22Rv1 (cell line): ENCODE data around the gene HMX2.
A peak's percentile ranks its signal among the peaks of the same experiment; 100 is the strongest.

Experiments used
- H3K27ac ChIP-seq: fragments of 450-650 bp; 2 replicates; pipeline ENCODE4 v1.5.1; 2017
- ZFX ChIP-seq: fragments of 450-650 bp; IDR thresholded peaks from 2 replicates; pipeline ENCODE4 v1.6.1; 2017; ENCODE audit warnings: antibody characterized with exemption, borderline replicate concordance
- TF ChIP-seq, protein P1 (sequence below): fragments of 450-650 bp; IDR thresholded peaks from 2 replicates; pipeline ENCODE4 v1.5.1; 2017; ENCODE audit warnings: mild to moderate bottlenecking

Gene HMX2

DNA sequence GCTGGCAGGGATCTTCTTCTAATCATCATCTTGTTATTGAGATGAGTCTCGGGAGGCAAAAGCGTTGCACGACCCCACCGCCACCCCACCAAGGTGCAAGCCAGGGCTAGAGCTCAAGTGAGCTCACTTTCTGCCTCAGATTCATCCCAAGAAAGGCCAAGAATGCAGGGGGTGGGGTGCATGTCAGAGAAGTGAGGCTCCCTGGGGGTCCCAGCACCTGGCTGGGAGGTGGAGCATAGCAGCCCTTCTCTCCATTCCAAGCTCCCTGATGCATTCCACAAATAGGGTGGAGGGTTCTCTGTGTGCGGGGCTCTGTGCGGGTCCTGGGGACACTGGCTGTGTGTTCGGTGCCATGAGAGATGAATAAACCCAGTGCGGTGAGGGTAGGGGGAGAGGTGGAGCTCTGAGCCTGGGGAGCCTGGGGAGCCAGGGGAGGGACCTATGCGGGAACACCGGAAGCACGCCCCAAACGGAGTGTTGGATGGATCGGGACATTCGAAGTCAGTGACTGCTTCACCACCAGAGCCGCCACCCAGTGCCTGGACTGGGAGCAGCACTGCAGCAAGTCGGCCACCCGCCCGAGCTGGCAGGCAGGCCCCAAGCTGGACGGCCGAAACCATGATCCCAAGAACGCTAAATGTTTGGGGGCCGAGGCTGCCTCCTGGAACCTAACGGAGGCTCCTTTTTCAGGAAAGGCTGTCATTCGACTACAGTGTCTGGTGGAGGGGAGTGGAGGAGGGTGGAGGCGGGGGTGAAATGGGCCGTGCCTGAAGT is 30.1 kb upstream of the HMX2 start:
- TF ChIP-seq, protein P1, sequence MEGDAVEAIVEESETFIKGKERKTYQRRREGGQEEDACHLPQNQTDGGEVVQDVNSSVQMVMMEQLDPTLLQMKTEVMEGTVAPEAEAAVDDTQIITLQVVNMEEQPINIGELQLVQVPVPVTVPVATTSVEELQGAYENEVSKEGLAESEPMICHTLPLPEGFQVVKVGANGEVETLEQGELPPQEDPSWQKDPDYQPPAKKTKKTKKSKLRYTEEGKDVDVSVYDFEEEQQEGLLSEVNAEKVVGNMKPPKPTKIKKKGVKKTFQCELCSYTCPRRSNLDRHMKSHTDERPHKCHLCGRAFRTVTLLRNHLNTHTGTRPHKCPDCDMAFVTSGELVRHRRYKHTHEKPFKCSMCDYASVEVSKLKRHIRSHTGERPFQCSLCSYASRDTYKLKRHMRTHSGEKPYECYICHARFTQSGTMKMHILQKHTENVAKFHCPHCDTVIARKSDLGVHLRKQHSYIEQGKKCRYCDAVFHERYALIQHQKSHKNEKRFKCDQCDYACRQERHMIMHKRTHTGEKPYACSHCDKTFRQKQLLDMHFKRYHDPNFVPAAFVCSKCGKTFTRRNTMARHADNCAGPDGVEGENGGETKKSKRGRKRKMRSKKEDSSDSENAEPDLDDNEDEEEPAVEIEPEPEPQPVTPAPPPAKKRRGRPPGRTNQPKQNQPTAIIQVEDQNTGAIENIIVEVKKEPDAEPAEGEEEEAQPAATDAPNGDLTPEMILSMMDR, result no peak
- TF ChIP-seq ZFX, result no peak
- H3K27ac ChIP-seq, result no peak overlapping the region

DNA sequence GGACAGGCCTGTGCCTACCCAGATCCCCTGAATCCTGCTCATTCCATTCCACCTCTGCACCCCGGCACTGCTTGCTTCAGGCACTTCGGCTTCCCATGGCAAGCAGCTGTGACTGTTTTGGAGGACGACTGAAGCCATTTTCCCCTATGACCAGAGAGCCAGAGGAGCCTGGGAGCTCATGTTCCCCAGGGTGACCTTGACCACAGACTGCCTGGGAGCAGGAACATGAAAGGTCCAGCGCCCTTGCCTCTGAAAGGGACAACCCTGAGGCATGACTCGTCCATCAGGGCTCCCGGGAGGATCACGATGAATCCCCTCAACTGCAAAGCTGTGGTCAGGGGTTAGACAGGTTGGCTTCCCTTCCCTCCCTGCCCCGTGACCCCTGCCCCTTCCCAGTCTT is 28.9 kb upstream of the HMX2 start:
- no peak overlapping the region for H3K27ac ChIP-seq
- TF ChIP-seq, protein P1, result no peak
- no peak for TF ChIP-seq ZFX

DNA sequence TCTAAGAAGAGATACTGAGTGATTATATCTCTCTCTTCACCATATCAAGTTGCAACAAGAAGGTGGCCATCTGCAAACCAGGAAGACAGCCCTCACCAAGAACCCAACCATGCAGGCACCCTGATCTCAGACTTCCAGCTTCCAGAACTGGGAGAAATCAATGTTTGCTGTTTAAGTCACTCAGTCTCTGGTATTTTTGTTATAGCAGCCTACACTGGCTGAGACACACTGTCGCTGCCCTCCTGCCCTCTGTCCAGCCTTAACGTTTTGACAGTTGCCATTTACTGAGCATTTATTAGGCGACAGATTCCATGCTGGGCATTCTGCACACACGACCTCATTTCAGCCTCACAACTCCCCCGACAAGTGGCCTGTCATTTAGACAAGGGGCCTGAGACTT is 21.7 kb upstream of the HMX2 start:
- TF ChIP-seq, protein P1, result no peak
- no peak for TF ChIP-seq ZFX
- no peak overlapping the region for H3K27ac ChIP-seq

DNA sequence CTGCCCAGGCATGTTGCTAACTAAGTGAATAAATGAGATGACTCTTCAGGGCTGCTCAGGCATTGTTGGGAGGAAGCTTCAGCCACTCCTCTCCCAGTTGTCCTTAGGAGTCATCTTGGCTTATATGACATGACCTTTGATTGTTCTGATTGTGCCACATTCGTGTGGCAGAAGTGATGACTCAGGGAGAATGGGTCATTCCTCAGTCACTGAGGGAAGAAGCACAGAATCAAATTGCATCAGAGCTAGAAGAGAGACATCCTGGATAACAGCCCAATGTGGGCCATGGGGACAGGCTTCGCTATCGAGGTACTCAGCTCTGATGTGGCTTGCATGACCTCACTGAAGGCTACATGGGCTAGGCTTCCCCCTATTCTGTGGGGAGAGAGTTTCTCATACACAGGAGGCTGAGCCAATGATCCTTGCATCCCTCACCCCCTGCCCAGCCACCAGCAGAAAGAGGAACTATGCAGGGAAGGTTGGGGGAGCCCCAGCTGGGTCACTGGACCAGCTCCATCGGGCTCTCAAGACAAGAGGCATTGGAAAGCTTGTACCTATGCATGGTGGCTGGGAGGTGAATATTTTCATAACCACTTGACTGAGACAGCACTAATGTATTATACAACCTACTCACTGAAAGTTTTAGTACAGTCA is 18.2 kb upstream of the HMX2 start:
- TF ChIP-seq, protein P1, result no peak
- TF ChIP-seq ZFX, result no peak
- no peak overlapping the region for H3K27ac ChIP-seq

DNA sequence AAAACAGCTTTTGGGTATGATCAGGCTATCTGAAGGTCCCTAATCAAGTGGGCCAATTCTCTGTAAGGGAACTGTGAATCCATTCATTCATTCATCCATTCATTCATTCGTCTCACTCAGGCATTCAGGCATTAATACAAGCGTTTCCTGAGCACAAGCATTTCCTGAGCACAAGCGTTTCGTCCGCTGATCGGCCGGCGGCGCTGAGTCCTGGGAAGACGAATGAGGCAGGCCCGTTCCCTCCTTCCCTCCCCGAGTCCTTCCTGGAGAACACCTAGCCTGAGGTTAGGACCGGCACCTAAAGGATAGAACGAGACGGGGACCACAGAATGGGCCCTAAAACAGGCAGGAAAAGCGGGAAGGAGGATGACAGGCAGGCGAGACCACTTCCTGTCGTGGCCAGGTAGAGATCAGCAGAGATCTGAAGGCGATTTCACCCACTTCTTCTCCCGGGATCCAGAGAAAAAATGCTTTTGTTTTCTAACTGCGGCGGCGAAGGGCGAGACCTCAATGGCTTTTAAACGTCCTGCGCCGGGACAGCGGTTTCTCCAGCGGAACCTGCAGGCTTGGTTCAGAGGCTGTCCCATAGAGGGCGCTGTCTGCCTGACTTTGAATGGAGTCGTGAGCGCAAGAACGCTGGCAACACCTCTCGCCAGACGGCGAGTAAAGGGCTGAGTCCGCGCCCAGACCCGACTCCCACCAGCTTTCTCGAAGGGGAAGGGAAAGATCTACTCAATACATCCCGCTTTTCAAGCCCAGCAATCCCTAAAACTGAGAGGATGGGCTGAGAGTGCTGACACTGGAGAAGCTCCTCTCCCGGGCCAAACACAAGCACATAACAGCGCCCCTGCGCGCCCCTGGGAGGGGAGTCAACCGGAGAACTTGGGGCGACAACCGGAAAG is 15.1 kb upstream of the HMX2 start:
- H3K27ac ChIP-seq, result no peak overlapping the region
- no peak for TF ChIP-seq ZFX
- TF ChIP-seq, protein P1, result peak; percentile 89

DNA sequence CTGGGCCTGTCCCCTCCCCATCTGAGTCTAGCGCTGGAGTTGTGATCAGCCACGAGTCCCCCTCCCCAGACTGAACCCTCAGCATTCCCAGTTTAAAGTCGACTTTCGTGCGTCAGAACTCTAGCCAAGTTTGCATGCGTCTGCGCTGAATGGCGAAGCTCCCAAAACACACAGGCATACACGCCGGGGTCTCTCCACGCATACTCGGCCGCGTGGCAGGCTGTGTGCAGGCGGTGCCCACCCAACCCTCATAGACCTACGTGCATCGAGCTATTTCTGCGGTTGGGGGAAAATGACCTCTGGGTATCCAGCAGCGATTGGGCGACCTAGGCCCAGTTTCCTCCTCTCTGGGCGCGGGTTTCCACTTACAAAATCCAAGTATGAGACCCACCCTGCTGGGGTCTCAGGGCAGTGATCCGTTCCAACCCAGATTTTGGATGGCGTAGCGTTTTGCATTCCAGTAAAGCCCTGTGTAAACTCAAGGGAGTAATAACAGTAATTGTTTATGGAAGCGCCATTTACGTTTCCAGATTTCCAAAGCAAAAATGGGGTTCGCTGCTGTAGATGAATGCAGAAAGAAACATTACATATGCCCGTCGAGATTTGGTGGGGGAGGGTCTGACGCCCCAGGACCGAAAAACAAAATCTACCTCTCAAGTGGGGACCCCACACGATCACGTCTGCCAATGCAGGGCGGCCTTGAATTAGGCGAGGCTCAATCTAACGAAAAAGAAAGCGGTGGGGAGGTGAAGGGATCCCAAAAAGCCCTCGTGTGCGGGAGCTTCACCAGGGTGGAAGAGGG is 14.2 kb upstream of the HMX2 start:
- H3K27ac ChIP-seq, result no peak overlapping the region
- TF ChIP-seq, protein P1, result no peak
- TF ChIP-seq ZFX, result no peak
